ENCODE results near the gene GTF2A2.

Gene GTF2A2

DNA sequence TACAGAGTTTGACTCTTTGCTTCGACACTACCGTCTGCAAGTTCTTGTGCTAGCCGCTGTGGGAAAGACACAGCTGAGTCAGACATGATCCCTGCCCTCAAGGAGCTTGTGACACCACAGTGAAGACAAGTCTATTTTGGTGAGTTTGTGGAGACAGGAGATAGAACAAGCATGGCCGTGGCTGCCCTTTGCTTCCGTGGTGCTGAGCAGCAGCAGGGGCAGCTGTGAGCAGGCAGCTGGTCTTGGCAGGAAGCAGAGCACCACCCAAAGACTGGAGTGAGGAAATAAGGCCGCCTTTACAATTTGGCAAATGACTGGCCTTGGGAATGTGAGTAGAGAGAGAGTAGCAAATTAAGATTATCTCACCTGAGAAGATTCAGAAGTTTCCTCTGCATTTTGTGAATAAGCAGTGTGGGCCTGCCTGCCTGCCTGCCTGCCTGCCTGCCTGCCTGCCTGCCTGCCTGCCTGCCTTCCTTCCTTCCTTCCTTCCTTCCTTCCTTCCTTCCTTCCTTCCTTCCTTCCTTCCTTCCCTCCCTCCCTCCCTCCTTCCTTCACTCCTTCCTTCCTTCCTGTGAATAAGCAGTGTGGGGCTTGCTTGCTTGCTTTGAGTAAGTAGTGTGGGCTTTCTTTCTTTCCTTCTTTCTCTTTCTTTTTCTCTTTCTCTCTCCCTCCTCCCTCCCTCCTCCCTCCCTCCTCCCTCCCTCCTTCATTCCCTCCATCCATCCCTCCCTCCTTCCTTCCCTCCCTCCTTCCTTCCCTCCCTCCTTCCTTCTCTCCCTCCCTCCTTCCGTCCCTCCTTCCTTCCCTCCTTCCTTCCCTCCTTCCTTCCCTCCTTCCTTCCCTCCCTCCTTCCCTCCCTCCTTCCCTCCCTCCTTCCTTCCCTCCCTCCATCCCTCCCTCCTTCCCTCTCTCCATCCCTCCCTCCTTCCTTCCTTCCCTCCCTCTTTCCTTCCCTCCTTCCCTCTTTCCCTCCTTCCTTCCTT lies 47.3 kb downstream of the GTF2A2 start:
- DNase-seq, result no peak

DNA sequence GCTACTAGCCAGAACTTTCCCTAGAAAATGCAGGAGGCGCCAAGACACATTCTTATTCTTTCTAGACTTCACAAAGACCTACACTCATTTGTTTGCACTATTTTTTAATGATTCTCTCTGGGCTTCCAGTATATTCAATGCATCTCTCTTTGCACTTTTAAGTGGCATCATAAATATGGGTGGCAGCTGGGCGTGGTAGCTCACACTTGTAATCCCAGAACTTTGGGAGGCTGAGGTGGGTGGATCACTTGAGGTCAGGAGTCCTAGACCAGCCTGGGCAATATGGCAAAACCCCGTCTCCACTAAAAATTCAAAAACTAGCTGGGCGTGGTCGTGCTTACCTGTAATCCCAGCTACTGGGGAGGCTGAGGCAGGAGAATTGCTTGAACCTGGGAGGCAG lies 51.3 kb downstream of the GTF2A2 start:
- no peak for DNase-seq

DNA sequence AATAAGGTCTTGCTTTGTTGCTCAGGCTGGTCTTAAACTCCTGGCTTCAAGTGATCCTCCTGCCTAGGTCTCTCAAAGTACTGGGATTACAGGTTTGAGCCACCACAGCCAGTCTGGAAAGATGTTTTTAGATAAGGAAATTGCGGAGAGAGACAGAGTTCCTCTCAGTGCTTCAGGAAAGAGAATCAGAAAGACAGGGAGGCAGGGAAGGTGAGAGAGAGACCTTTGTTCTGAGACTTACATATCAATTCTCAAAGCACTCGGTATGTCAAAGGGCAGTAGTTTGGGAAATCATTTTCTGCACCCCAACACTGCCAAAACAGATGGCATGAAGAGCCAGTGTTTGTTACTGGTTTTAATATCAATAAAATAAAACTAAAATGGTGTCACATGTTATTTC lies 58.9 kb downstream of the GTF2A2 start:
- no peak for DNase-seq

DNA sequence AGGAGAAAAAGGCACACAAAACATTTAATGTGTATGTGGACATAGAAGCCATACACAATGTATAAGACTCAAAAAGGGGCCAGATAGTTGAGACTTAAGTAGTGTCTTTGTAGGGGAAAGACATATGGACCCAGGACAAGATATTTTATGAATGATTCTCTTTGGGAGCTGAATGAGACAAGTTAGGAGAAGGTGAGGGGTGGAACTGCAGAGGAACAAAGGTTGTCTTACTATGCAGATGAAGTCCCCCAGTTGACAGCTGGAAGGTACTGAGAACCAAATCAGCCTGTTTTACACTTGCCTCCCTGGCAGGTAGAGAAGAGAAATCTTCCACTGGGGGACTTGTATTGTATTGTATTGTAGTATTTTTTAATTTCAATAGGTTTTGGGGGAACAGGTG lies 60.7 kb downstream of the GTF2A2 start:
- DNase-seq, result no peak

DNA sequence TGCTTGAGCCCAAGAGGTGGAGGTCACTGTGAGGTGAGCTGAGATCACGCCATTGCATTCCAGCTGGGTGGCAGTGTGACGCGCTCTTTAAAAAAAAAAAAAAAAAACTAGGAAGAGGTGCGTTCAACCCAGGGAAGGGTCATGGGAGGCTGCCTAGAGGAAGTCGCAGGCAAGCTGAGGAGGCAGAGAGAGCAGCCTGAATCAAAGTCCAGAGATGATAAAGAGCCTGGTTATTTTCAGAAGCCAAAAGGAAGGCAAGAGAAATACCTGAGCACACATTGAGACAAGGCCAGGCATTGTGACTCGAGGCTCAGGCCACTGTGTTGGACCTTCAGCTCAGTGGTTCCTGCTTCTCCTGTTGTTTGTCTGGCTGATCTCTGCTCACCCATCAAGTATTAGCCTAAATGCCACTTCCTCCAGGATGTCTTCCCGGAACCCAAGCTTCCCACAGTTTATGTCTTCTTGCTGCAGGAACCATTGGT lies 61.8 kb downstream of the GTF2A2 start:
- no peak for DNase-seq

DNA sequence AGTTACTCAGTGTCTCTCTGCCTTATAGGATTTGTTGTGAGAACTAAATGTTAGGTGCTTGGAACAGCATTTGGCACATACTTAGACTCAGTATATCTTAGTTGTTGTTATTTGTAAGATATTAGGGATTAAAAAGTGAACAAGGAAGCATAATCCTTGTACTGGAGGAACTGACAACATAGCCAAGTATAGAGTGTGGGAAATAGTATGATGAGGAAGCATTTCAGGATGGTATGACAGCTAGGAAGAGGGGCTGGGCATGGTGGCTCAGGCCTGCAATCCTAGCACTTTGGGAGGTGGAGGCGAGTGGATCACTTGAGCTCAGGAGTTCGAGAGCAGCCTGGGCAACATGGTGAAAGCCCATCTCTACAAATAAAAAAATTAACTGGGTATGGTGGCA lies 62.3 kb downstream of the GTF2A2 start:
- DNase-seq, result no peak

DNA sequence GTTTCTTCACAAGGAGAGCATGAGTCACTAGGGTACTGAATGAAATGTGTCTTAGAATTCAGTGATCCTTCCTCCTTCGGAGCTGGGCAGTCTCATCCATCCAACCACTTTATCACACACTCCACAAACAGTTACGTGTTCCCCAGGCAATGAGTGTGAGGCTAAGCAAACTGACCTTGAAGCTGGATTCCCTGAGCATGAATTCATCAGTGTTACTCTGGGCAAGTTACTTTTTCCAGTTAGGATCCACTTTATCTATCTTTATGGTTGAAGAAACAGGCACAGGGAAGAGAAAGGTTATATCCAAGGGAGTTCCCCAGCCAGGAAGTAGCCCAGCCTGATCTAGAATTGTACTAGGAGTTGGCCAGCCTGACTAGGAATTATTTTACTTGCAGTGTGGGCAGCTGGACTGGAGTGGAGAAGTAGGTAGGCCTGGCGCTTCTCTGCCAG lies 62.8 kb downstream of the GTF2A2 start:
- no peak for DNase-seq

DNA sequence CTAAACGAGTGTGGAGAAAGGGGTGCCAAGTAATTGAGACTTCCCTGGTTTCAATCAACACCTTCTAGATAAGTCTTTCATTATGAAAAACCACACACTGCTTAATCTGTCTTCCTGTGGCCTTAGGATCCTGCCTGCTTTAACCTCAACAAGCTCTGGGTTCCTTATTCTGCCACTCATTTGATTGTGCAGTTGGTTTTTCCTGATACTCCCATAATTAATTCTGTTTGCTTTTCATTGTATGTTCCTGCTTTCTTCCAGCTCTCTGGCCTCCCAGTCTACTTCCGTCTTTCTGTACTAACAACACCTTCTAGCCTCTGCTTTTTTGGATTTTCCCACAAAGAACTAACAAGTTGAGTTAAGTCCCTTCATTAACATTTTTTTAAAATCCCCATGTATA lies 66.0 kb downstream of the GTF2A2 start:
- DNase-seq, result no peak

DNA sequence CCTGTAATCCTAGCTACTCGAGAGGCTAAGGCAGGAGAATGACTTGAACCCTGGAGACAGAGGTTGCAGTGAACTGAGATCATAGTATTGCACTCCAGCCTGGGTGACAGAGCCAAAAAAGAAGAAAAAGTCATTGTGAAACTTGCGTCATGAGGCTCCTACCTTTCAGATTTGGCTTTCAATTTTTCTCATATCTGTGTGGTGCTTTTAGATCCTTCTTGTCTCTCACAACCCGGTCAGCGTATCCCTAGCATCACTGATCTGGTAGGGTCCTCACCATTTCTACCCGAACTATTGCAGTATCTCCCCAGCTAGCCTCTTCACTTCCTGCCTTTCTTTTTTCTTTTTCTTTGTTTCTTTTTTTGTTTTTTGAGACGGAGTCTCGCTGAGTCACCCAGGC lies 67.3 kb downstream of the GTF2A2 start:
- no peak for DNase-seq

Measured in anterior cingulate cortex (tissue), 58 donors.